Neuronal stem cell (in vitro differentiated cells): ENCODE measurements around the gene MN1.
A peak's percentile ranks its signal among the peaks of the same experiment; 100 is the strongest.

Experiments used
- DNase-seq: peaks from one replicate; pipeline ENCODE4 v3.0.0-alpha.2; 2013; ENCODE audit warnings: low spot score
- H2AFZ ChIP-seq: one replicate; pipeline ENCODE4 v1.6.1; 2013; ENCODE audit warnings: mild to moderate bottlenecking, low read length, inconsistent platforms
- H2AK5ac ChIP-seq: 2 replicates; pipeline ENCODE4 v1.6.1; 2013; ENCODE audit warnings: low read depth, mild to moderate bottlenecking, inconsistent platforms, low read length, moderate library complexity, mixed read lengths
- H2BK120ac ChIP-seq: 2 replicates; pipeline ENCODE4 v1.6.1; 2013; ENCODE audit warnings: low read depth, mild to moderate bottlenecking, inconsistent platforms, low read length, moderate library complexity, mixed read lengths
- H2BK12ac ChIP-seq: one replicate; pipeline ENCODE4 v1.6.1; 2013; ENCODE audit warnings: low read length, inconsistent platforms
- H2BK15ac ChIP-seq: 2 replicates; pipeline ENCODE4 v1.6.1; 2013; ENCODE audit warnings: mild to moderate bottlenecking, low read length, inconsistent platforms, mixed read lengths
- H2BK5ac ChIP-seq: one replicate; pipeline ENCODE4 v1.6.1; 2013; ENCODE audit warnings: inconsistent platforms, mild to moderate bottlenecking, low read length, moderate library complexity
- H3K14ac ChIP-seq: one replicate; pipeline ENCODE4 v1.6.1; 2013; ENCODE audit warnings: low read length, inconsistent platforms
- H3K18ac ChIP-seq: 2 replicates; pipeline ENCODE4 v1.6.1; 2013; ENCODE audit warnings: low read length, inconsistent platforms
- H3K23ac ChIP-seq: 2 replicates; pipeline ENCODE4 v1.6.1; 2013; ENCODE audit warnings: low read depth, mild to moderate bottlenecking, mixed read lengths, low read length, inconsistent platforms; ENCODE audit not compliant: poor library complexity
- H3K27ac ChIP-seq: replicated peaks from 3 replicates; pipeline ENCODE4 v1.5.1; 2013; ENCODE audit warnings: low read length, inconsistent platforms
- H3K27me3 ChIP-seq, 3 experiments: 2 replicates each; pipeline ENCODE4 v1.6.1; 2013; ENCODE audit warnings: low read length in 3 of 3, mild to moderate bottlenecking in 2 of 3, inconsistent platforms in 1 of 3, low read depth in 1 of 3, mixed read lengths in 1 of 3, moderate library complexity in 1 of 3; ENCODE audit not compliant: control insufficient read depth in 3 of 3, insufficient read depth in 3 of 3
- H3K36me3 ChIP-seq, 2 donors: replicated peaks in 1 of 2; 2 replicates each; pipeline ENCODE4 v1.6.1; 2013; ENCODE audit warnings: low read length in 2 of 2; ENCODE audit not compliant: control insufficient read depth in 2 of 2, insufficient read depth in 2 of 2
- H3K4ac ChIP-seq: 2 replicates; pipeline ENCODE4 v1.6.1; 2013; ENCODE audit warnings: inconsistent platforms, mild to moderate bottlenecking, low read length, moderate library complexity
- H3K4me1 ChIP-seq, 2 donors: 1 replicate in 1 of 2; 2 replicates in 1 of 2; pipeline ENCODE4 v1.6.1; 2013; ENCODE audit warnings: low read length in 2 of 2, low read depth in 1 of 2; ENCODE audit not compliant: control insufficient read depth in 2 of 2, insufficient read depth in 1 of 2
- H3K4me2 ChIP-seq: one replicate; pipeline ENCODE4 v1.6.1; 2013; ENCODE audit warnings: mild to moderate bottlenecking, low read length, inconsistent platforms; ENCODE audit not compliant: insufficient read depth, poor library complexity, severe bottlenecking
- H3K4me3 ChIP-seq, 2 donors: 2 replicates each; pipeline ENCODE4 v1.5.1; 2013; ENCODE audit warnings: low read length in 2 of 2, mild to moderate bottlenecking in 2 of 2, inconsistent platforms in 1 of 2, moderate library complexity in 1 of 2
- H3K79me1 ChIP-seq: one replicate; pipeline ENCODE4 v1.6.1; 2013; ENCODE audit warnings: low read depth, mild to moderate bottlenecking, inconsistent platforms, low read length, moderate library complexity
- H3K9ac ChIP-seq: one replicate; pipeline ENCODE4 v1.6.1; 2013; ENCODE audit warnings: mild to moderate bottlenecking, low read depth, low read length, inconsistent platforms; ENCODE audit not compliant: poor library complexity
- H3K9me3 ChIP-seq, 2 donors: replicated peaks in 1 of 2; 2 replicates each; pipeline versions ENCODE3 to v1.6.1; 2013; ENCODE audit warnings: low read length in 2 of 2, mild to moderate bottlenecking in 2 of 2, inconsistent platforms in 1 of 2, low read depth in 1 of 2, mixed read lengths in 1 of 2, moderate library complexity in 1 of 2; ENCODE audit not compliant: control insufficient read depth in 2 of 2, insufficient read depth in 1 of 2
- H4K8ac ChIP-seq: one replicate; pipeline ENCODE4 v1.6.1; 2013; ENCODE audit warnings: low read depth, mild to moderate bottlenecking, inconsistent platforms, low read length, moderate library complexity
- H4K91ac ChIP-seq: one replicate; pipeline ENCODE4 v1.6.1; 2013; ENCODE audit warnings: low read length, low read depth, mild to moderate bottlenecking, inconsistent platforms; ENCODE audit not compliant: poor library complexity
- WGBS, 2 donors: extraction: QIAGEN DNeasy Blood & Tissue Kit; methylation state at CpG; one replicate each; pipeline ENCODE4 v1.1.7; 2013; ENCODE audit warnings: missing lambda C conversion rate in 2 of 2, mixed read lengths in 1 of 2; ENCODE audit not compliant: insufficient read length in 2 of 2, insufficient replicate concordance in 1 of 2; ENCODE audit errors: extremely low coverage in 2 of 2; 5-methylcytosine and 5-hydroxymethylcytosine counted together

Gene MN1

DNA sequence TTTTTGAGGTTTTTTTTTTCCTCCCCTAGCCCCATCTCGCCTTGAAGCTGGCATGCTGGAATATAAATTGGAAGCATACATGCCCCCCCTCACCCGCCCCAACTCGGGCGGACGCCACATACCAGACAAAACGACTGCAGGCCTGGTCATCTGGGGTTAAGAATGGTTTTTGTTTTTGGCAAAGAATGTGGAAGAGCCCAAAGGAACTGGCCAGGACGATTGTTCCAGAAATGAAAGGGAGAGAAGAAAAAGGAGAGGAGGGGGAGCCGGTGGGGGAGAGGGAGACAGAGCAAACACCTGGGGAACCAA lies 25.0 kb downstream of the MN1 start:
- Histone ChIP-seq H2AFZ (no peak overlapping the region), H2BK12ac (no peak overlapping the region), H3K36me3 (peaks cover 14 to 81% of the 10 kb centered on the region in 2 donors), H3K14ac (no peak overlapping the region), H3K4me3 (no peak overlapping the region), H2AK5ac (no peak overlapping the region), H3K23ac (no peak overlapping the region), H4K91ac (no peak overlapping the region), H3K9ac (no peak overlapping the region), H3K79me1 (peaks cover 29% of the 10 kb centered on the region), H2BK15ac (no peak overlapping the region), H3K4me1 (peaks cover 42 to 44% of the 10 kb centered on the region in 2 donors), H3K27ac (peak overlapping the region; percentile 96), H3K27me3 (no peaks in the 10 kb centered on the region), H2BK5ac (peak overlapping the region; percentile 75), H2BK120ac (no peak overlapping the region), H3K4ac (no peak overlapping the region), H4K8ac (no peak overlapping the region), H3K18ac (no peak overlapping the region), H3K4me2 (peak overlapping the region; percentile 49), H3K9me3 (peaks cover 3 to 10% of the 10 kb centered on the region in 2 donors)
- WGBS, 2 donors = no CpG with 5 or more reads among the region's 8 CpGs
- peak; percentile 89 for DNase-seq

DNA sequence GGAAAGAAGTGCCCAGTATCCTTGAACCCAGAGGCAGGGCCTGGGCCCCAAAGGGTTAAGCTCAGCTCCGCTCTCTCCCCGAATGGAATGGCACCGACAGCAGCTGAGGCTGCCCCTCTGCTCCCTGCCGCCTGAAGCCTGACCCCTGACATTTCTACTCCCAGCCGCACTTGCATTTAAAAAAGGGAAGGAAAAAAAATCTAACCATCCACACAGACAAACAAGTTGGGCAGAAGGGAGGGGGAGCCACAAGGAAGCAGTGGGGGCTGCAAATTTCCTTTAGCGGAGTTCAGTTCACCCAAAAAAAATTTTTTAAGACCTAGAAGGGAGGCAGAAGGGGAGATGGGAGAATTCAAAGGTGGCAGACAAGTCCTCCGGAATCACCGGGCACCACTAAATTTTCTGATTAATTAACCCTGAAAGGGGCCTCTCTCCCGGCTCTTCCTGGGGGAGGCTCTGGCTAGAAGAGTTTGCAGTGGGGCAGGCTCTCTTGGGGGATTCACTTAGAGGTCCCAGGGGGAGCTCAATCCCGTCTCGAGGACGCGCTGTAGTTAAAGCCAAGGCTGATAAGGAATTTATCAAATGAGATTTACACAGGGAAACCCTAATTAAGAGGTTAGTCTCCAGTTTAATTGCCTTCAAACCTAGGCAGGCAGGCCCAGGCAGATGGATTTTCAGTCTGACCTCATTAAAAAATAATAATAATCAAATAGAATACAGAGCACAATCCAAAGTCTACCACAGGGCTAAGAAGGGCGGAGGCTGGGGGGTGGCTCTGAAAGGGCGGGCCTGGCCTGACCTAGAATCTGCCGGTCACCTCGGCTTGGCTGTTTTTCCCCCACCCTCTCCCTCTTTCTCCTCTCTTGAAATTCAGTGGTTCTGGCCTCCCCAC lies 25.6 kb downstream of the MN1 start:
- peak overlapping the region; percentile 75 for H2BK5ac ChIP-seq
- H3K4me1 ChIP-seq = peaks cover 42 to 44% of the 10 kb centered on the region in 2 donors
- H2BK15ac ChIP-seq = peak overlapping the region; percentile 71
- no peak overlapping the region for H3K14ac ChIP-seq
- H2BK120ac ChIP-seq = no peak overlapping the region
- H3K27me3 ChIP-seq = no peaks in the 10 kb centered on the region
- H3K18ac ChIP-seq = peak overlapping the region; percentile 40
- H3K27ac ChIP-seq = peak overlapping the region; percentile 96
- no CpG with 5 or more reads among the region's 17 CpGs for WGBS, 2 donors
- peak overlapping the region in 1 of 2 donors; percentile 28 for H3K4me3 ChIP-seq
- peaks cover 0 to 4% of the 10 kb centered on the region in 2 donors for H3K9me3 ChIP-seq
- DNase-seq = peak; percentile 63
- H3K9ac ChIP-seq = no peak overlapping the region
- no peak overlapping the region for H2AFZ ChIP-seq
- H4K91ac ChIP-seq = no peak overlapping the region
- H4K8ac ChIP-seq = no peak overlapping the region
- H2BK12ac ChIP-seq = peak overlapping the region; percentile 97
- peaks cover 26% of the 10 kb centered on the region for H3K79me1 ChIP-seq
- no peak overlapping the region for H3K23ac ChIP-seq
- H3K4ac ChIP-seq = no peak overlapping the region
- H3K4me2 ChIP-seq = peak overlapping the region; percentile 49
- peaks cover 10 to 80% of the 10 kb centered on the region in 2 donors for H3K36me3 ChIP-seq
- peak overlapping the region; percentile 98 for H2AK5ac ChIP-seq

DNA sequence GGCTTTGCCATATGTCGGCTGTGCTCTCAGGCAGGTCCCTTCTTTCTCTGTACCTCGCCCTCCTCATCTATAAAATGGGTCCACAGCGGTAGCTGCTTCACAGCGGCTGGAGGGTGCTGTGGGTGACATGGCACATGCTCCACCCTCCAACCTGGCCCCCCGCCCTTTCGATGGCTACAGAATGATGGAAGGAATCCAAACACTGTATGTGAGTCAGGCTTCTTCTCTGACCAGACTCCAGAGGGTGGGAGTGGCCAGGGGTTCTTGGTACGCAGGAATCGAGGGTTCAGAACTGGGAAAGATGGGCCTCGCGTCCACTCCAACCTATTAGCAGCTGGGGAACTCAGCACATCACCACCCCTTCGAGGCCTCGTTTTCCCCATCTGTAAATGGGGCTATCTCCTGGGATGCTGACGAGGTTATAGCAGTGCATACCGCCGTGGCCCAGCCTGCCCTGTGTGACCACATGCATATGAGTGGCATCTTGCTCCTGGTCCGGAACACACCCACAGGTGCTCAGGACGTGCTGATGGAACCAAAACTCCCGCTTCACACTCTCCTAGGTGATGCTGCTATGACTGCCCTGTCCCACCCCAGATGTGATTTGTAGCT lies 26.4 kb downstream of the MN1 start:
- peaks cover 9 to 80% of the 10 kb centered on the region in 2 donors for H3K36me3 ChIP-seq
- peak overlapping the region; percentile 96 for H3K27ac ChIP-seq
- peak overlapping the region; percentile 93 for H2BK5ac ChIP-seq
- no peak overlapping the region for H4K91ac ChIP-seq
- H2BK12ac ChIP-seq = peak overlapping the region; percentile 97
- H3K4ac ChIP-seq = peak overlapping the region; percentile 13
- H3K27me3 ChIP-seq = no peaks in the 10 kb centered on the region
- H3K23ac ChIP-seq = peak overlapping the region; percentile 50
- peak overlapping the region; percentile 71 for H2BK15ac ChIP-seq
- H2AFZ ChIP-seq = no peak overlapping the region
- peaks cover 26% of the 10 kb centered on the region for H3K79me1 ChIP-seq
- peak overlapping the region; percentile 94 for H3K18ac ChIP-seq
- no peaks in the 10 kb centered on the region for H3K9me3 ChIP-seq
- H3K4me1 ChIP-seq = peaks cover 41 to 44% of the 10 kb centered on the region in 2 donors
- H4K8ac ChIP-seq = peak overlapping the region; percentile 44
- peak overlapping the region; percentile 39 for H3K14ac ChIP-seq
- H2BK120ac ChIP-seq = peak overlapping the region; percentile 74
- peak overlapping the region; percentile 98 for H2AK5ac ChIP-seq
- no peak overlapping the region for H3K4me3 ChIP-seq
- no CpG with 5 or more reads among the region's 18 CpGs for WGBS, 2 donors
- H3K4me2 ChIP-seq = no peak overlapping the region
- DNase-seq = no peak
- H3K9ac ChIP-seq = peak overlapping the region; percentile 38

DNA sequence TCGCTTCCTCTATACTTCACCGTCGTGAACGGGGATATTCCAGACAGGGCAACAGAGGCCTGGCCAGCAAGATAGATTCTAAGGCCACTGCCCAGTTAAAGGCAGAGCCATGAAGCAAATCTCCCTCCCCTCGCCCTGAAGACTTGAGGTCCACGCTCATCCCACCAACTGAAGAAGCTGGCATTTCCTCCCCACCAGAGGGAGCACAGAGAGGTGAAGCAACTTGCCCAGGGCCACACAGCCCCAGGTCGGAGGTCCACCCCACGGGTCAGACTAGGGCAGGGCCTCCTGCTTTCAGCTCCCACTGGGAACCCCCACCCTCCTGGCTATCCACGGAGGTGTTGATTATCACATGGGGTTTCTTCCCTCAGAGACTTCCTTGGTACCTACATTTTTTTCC lies 27.4 kb downstream of the MN1 start:
- no peaks in the 10 kb centered on the region for H3K9me3 ChIP-seq
- H2AK5ac ChIP-seq = peak overlapping the region; percentile 98
- H3K4ac ChIP-seq = no peak overlapping the region
- peak overlapping the region; percentile 53 for H2BK15ac ChIP-seq
- peaks cover 37 to 40% of the 10 kb centered on the region in 2 donors for H3K4me1 ChIP-seq
- peak overlapping the region; percentile 92 for H3K18ac ChIP-seq
- H3K27me3 ChIP-seq = no peaks in the 10 kb centered on the region
- H3K36me3 ChIP-seq = peaks cover 9 to 77% of the 10 kb centered on the region in 2 donors
- H2BK5ac ChIP-seq = peak overlapping the region; percentile 93
- H2BK12ac ChIP-seq = no peak overlapping the region
- no peak overlapping the region for H3K23ac ChIP-seq
- WGBS, 2 donors = no CpG with 5 or more reads among the region's 9 CpGs
- H4K8ac ChIP-seq = no peak overlapping the region
- no peak overlapping the region for H3K9ac ChIP-seq
- no peak overlapping the region for H3K4me3 ChIP-seq
- peaks cover 19% of the 10 kb centered on the region for H3K79me1 ChIP-seq
- DNase-seq = no peak
- H2AFZ ChIP-seq = no peak overlapping the region
- H3K14ac ChIP-seq = no peak overlapping the region
- no peak overlapping the region for H4K91ac ChIP-seq
- no peak overlapping the region for H3K27ac ChIP-seq
- no peak overlapping the region for H3K4me2 ChIP-seq
- peak overlapping the region; percentile 58 for H2BK120ac ChIP-seq
